Panc1 (cell line): ENCODE results near the gene WBP2. TPM values are rescaled to one million over a fixed set of nuclear protein-coding genes. Genes with fewer than 3 reads are reported as not detected.

Experiments
- ATAC-seq: fragments of 200-7000 bp; cut with Tn5 transposase; 2 replicates; pipeline ENCODE4 v1.9.1; 2020; ENCODE audit warnings: mild to moderate bottlenecking, moderate library complexity
- BruUV-seq: library from RNA; stranded (reverse); fragments of 400-500 nt; replicated peaks from 2 replicates; lab custom pipeline; 2021; lab: Mats Ljungman, UMichigan
- CTCF ChIA-PET: fragments of 300-600 bp; sonication (Branson Sonifier 250); formaldehyde crosslinking; loops from one replicate; lab custom pipeline; 2022; ENCODE audit warnings: antibody characterized with exemption; lab: Charles Lee
- POLR2A ChIA-PET: fragments of 300-600 bp; sonication (Branson Sonifier 250); formaldehyde crosslinking; loops from one replicate; lab custom pipeline; 2022; ENCODE audit warnings: antibody characterized with exemption; lab: Charles Lee
- DNase-seq: peaks from one replicate; pipeline ENCODE4 v3.0.0-alpha.2; 2010; ENCODE audit warnings: low read depth, low spot score
- H3K27ac ChIP-seq: 2 replicates; pipeline ENCODE4 v1.5.1; 2011; ENCODE audit warnings: mild to moderate bottlenecking, low read length, inconsistent platforms
- H3K27me3 ChIP-seq: fragments of 200-500 bp; sonication (Bioruptor generic); 2 replicates; pipeline ENCODE4 v1.6.0; 2014; ENCODE audit warnings: low read length, inconsistent platforms; ENCODE audit not compliant: control insufficient read depth, insufficient read depth
- H3K36me3 ChIP-seq: fragments of 200-500 bp; sonication (Bioruptor generic); 2 replicates; pipeline ENCODE4 v1.5.1; 2014; ENCODE audit warnings: inconsistent platforms, mild to moderate bottlenecking, low read length, moderate library complexity; ENCODE audit not compliant: control insufficient read depth, insufficient read depth
- H3K4me1 ChIP-seq: 2 replicates; pipeline ENCODE4 v1.5.1; 2011; ENCODE audit warnings: inconsistent platforms, mild to moderate bottlenecking, low read length, moderate library complexity; ENCODE audit not compliant: control insufficient read depth, insufficient read depth
- H3K4me3 ChIP-seq, 2 experiments: 2 replicates each; pipeline ENCODE4 v1.5.1; 2011 to 2012; ENCODE audit warnings: low read depth in 2 of 2, low read length in 2 of 2, mild to moderate bottlenecking in 2 of 2, inconsistent platforms in 1 of 2, moderate library complexity in 1 of 2
- H3K9me3 ChIP-seq: fragments of 200-500 bp; sonication (Bioruptor generic); 2 replicates; pipeline ENCODE4 v1.5.1; 2014; ENCODE audit warnings: low read depth, mild to moderate bottlenecking, inconsistent platforms, low read length, moderate library complexity; ENCODE audit not compliant: control insufficient read depth, insufficient read depth
- POLR2AphosphoS5 ChIP-seq: IDR thresholded peaks from 2 replicates; pipeline ENCODE4 v1.6.1; 2012; ENCODE audit warnings: mild to moderate bottlenecking, low read depth, low read length, moderate library complexity
- SIN3A ChIP-seq: IDR thresholded peaks from 2 replicates; pipeline ENCODE4 v1.6.1; 2012; ENCODE audit warnings: low read depth, mild to moderate bottlenecking, low read length, moderate library complexity, borderline replicate concordance; ENCODE audit not compliant: insufficient read depth
- TCF7L2 ChIP-seq: IDR thresholded peaks from 2 replicates; pipeline ENCODE4 v1.6.1; 2011; ENCODE audit warnings: mild to moderate bottlenecking, low read depth, low read length, inconsistent platforms
- in situ Hi-C: cut with HindIII; loops from 2 replicates; pipeline ENCODE4 v1.10.0; 2016; ENCODE audit warnings: low sequenced_read_pairs, low pct_unique_long_range_greater_than_20kb
- intact Hi-C: fragments of 100-400 bp; cut with micrococcal nuclease; formaldehyde crosslinking; loops from one replicate; pipeline ENCODE4 v1.10.0; 2022; ENCODE audit not compliant: unreplicated experiment
- total RNA-seq: library from RNA; stranded (reverse); gene quantifications from one replicate; pipeline ENCODE4 v1.2.1, GENCODE V29; 2021; ENCODE audit not compliant: unreplicated experiment
- TF ChIP-seq, protein P1 (sequence below): fragments of 450-650 bp; IDR thresholded peaks from 2 replicates; pipeline ENCODE4 v1.5.1; 2017; ENCODE audit warnings: mild to moderate bottlenecking
- TF ChIP-seq, protein P2 (sequence below), 2 experiments: IDR thresholded peaks; 2 replicates each; pipeline ENCODE4 v1.6.1; 2011 to 2012; ENCODE audit warnings: low read depth in 2 of 2, control low read depth in 1 of 2, low read length in 1 of 2, mild to moderate bottlenecking in 1 of 2, moderate library complexity in 1 of 2; ENCODE audit not compliant: insufficient read depth in 1 of 2

The WBP2 gene
- total RNA-seq, 1 experiment from 2014 or later: 163 TPM

DNA sequence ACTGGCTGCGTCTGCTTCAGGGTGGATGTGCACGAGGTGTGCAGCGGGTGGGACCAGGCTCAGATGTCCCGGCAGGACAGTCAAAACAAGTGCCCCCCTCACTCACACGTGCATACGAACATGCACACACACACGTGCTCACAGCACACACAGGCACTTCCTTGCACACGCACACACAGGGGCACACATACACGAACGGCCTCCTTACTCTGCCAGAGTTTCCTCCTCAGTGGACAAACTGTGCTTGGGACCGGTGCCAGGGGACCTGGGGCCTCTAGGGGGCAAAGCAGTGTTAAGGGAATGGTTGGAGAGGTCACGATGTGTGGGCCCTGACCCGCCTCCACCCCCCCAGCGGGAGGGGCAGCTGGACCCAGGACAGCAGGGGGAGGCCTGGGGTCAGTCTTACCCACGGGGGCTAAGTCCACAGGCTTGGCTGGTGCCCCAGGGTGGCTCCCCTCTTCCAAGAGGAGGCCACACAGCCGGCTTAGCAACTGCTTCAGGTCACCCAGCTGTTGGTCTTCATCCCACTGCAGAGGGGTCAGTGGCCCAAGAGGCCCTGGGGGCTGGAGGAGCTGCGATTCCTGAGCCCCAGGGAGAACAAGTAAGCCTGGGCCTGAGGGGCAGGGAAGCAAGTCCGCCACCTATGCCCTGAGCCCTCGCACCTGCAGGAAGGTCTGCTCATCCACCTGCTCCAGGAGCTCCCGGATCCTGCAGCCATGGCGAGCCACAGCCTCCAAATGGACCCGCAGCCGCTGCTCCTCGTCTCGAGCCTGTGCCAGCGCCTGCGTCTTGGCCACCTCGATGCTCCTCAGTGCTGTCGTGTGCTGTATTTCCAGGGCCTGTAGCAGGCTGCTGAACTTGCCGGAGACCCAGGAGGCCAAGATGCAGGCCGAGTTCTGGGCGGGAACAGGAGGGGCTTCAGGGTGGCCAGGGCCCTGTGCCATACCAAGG, 36.7 kb upstream of the WBP2 start:
- Histone ChIP-seq H3K36me3 (no peaks in the 10 kb centered on the region), H3K4me1 (peaks cover 11% of the 10 kb centered on the region), H3K9me3 (no peaks in the 10 kb centered on the region), H3K27ac (no peak overlapping the region), H3K4me3 (no peak overlapping the region), H3K27me3 (no peaks in the 10 kb centered on the region)
- ATAC-seq (no peak), DNase-seq (no peak)
- CTCF ChIA-PET: interaction anchor here (0.7 kb wide), 1 partner anchor 31 kb away, joined by 5 read pairs; no protein-coding TSS in a partner anchor
- TF ChIP-seq TCF7L2: no peak
- TF ChIP-seq POLR2AphosphoS5: 0 out of 2 replicates have a peak, but pooled peaks have one; percentile 22
- intact Hi-C loops (no loop called here), in situ Hi-C loops (no loop called here)
- no TSS peak for BruUV-seq
- POLR2A ChIA-PET: no interaction called here

DNA sequence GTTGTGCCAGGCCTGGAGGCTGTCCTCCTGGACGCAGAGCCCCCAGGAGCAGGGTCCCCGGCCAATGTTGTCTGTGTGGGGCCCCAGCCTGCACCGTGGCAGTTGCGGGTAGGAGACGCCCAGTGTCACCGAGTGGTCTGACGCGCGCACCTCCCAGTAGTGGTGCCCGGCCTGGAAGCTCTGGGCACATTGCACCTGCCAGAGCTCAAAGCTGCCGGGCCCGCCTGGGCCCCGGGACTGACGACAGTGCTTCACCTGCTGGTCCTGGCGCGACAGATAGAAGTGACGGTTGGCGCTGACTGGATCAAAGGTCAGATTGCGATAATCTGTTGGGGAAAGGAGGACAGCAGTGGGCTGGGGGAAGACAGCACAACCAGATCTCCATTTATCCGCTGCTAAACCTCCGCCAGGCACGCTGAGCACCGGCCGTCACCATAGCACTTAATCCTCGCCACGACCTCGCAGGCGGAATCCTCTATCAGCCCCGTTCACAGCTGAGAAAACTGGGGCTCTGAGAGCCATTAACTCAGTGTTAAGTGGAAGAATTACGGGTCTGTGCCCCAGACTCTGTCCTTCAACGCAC, 36.0 kb upstream of the WBP2 start:
- H3K27me3 ChIP-seq: no peaks in the 10 kb centered on the region
- TF ChIP-seq, protein P1, sequence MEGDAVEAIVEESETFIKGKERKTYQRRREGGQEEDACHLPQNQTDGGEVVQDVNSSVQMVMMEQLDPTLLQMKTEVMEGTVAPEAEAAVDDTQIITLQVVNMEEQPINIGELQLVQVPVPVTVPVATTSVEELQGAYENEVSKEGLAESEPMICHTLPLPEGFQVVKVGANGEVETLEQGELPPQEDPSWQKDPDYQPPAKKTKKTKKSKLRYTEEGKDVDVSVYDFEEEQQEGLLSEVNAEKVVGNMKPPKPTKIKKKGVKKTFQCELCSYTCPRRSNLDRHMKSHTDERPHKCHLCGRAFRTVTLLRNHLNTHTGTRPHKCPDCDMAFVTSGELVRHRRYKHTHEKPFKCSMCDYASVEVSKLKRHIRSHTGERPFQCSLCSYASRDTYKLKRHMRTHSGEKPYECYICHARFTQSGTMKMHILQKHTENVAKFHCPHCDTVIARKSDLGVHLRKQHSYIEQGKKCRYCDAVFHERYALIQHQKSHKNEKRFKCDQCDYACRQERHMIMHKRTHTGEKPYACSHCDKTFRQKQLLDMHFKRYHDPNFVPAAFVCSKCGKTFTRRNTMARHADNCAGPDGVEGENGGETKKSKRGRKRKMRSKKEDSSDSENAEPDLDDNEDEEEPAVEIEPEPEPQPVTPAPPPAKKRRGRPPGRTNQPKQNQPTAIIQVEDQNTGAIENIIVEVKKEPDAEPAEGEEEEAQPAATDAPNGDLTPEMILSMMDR: no peak
- TF ChIP-seq SIN3A (no peak), TCF7L2 (no peak), POLR2AphosphoS5 (no peak)
- TF ChIP-seq, protein P2, sequence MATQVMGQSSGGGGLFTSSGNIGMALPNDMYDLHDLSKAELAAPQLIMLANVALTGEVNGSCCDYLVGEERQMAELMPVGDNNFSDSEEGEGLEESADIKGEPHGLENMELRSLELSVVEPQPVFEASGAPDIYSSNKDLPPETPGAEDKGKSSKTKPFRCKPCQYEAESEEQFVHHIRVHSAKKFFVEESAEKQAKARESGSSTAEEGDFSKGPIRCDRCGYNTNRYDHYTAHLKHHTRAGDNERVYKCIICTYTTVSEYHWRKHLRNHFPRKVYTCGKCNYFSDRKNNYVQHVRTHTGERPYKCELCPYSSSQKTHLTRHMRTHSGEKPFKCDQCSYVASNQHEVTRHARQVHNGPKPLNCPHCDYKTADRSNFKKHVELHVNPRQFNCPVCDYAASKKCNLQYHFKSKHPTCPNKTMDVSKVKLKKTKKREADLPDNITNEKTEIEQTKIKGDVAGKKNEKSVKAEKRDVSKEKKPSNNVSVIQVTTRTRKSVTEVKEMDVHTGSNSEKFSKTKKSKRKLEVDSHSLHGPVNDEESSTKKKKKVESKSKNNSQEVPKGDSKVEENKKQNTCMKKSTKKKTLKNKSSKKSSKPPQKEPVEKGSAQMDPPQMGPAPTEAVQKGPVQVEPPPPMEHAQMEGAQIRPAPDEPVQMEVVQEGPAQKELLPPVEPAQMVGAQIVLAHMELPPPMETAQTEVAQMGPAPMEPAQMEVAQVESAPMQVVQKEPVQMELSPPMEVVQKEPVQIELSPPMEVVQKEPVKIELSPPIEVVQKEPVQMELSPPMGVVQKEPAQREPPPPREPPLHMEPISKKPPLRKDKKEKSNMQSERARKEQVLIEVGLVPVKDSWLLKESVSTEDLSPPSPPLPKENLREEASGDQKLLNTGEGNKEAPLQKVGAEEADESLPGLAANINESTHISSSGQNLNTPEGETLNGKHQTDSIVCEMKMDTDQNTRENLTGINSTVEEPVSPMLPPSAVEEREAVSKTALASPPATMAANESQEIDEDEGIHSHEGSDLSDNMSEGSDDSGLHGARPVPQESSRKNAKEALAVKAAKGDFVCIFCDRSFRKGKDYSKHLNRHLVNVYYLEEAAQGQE (IDR thresholded peaks at IDR 0.05; ENCODE audit: insufficient read depth in 1 of 2, low read depth in 2 of 2, low read length in 1 of 2): no peak
- DNase-seq (no peak), ATAC-seq (no peak)
- no peaks in the 10 kb centered on the region for H3K36me3 ChIP-seq
- no peaks in the 10 kb centered on the region for H3K9me3 ChIP-seq
- CTCF ChIA-PET: no interaction called here
- intact Hi-C loops: no loop called here
- in situ Hi-C loops: no loop called here
- H3K27ac ChIP-seq: no peak overlapping the region
- peaks cover 11% of the 10 kb centered on the region for H3K4me1 ChIP-seq
- no TSS peak for BruUV-seq
- POLR2A ChIA-PET: no interaction called here
- H3K4me3 ChIP-seq: no peak overlapping the region
